Body of pancreas (tissue), 4 donors: ENCODE data around the gene FILIP1L. TPM values are rescaled to one million over a fixed set of nuclear protein-coding genes. Genes with fewer than 3 reads are reported as not detected.
A peak's percentile ranks its signal among the peaks of the same experiment; 100 is the strongest.

Experiments used
- ATAC-seq: fragments of 150-250 bp; one replicate; pipeline ENCODE4 v1.9.1; 2016
- DNase-seq, 4 donors: peaks; one replicate each; pipeline ENCODE4 v3.0.0-alpha.2; 2019
- H3K27ac ChIP-seq, 4 donors: fragments of 200-600 bp; sonication (generic); 1 replicate in 3 of 4; 2 replicates in 1 of 4; pipeline versions ENCODE4 v1.5.1 to v1.6.1; 2016 to 2019; ENCODE audit warnings: mild to moderate bottlenecking in 1 of 4, mixed read lengths in 1 of 4, moderate library complexity in 1 of 4
- H3K27me3 ChIP-seq, 2 donors: fragments of 200-600 bp; sonication (generic); one replicate each; pipeline ENCODE4 v1.6.0; 2016; ENCODE audit warnings: mild to moderate bottlenecking in 1 of 2
- H3K36me3 ChIP-seq, 2 donors: fragments of 200-600 bp; sonication (generic); replicated peaks in 1 of 2; 2 replicates each; pipeline ENCODE4 v1.5.1; 2016; ENCODE audit warnings: low read depth in 2 of 2; ENCODE audit not compliant: insufficient read depth in 1 of 2
- H3K4me1 ChIP-seq: fragments of 200-600 bp; sonication (generic); one replicate; pipeline ENCODE4 v1.6.0; 2016
- H3K4me3 ChIP-seq, 2 donors: fragments of 200-600 bp; sonication (generic); 1 replicate in 1 of 2; 2 replicates in 1 of 2; pipeline ENCODE4 v1.5.1; 2016 to 2019
- H3K9me3 ChIP-seq, 3 donors: fragments of 200-600 bp; sonication (generic); 1 replicate in 2 of 3; 2 replicates in 1 of 3; pipeline ENCODE4 v1.5.1; 2016
- POLR2A ChIP-seq, 3 donors: fragments of 450-650 bp; IDR thresholded peaks; one replicate each; pipeline ENCODE4 v1.6.1; 2016; ENCODE audit warnings: antibody characterized with exemption in 3 of 3, mild to moderate bottlenecking in 2 of 3
- WGBS, 2 donors: methylation state at CpG; one replicate each; pipeline ENCODE4 v1.1.5; 2017; 5-methylcytosine and 5-hydroxymethylcytosine counted together
- intact Hi-C: fragments of 100-400 bp; cut with DNase I; formaldehyde crosslinking; loops from one replicate; pipeline ENCODE4 v1.15.1; 2023
- total RNA-seq, 2 donors: library from RNA; depleted of rRNA; stranded (reverse); fragments of >200 nt; gene quantifications; one replicate each; pipeline ENCODE4 v1.1.0, GENCODE V29; 2016
- TF ChIP-seq, protein P1 (sequence below), 7 experiments: fragments of 450-650 bp in 4 of 7; fragments of 200-600 bp in 3 of 7; sonication (generic) in 3 of 7; IDR thresholded peaks; one replicate each; pipeline ENCODE4 v1.5.1; 2016 to 2019; ENCODE audit warnings: antibody characterized with exemption in 7 of 7

Gene FILIP1L
- total RNA-seq, 2 donors from 2014 or later: 27.8 to 47.8 TPM

DNA sequence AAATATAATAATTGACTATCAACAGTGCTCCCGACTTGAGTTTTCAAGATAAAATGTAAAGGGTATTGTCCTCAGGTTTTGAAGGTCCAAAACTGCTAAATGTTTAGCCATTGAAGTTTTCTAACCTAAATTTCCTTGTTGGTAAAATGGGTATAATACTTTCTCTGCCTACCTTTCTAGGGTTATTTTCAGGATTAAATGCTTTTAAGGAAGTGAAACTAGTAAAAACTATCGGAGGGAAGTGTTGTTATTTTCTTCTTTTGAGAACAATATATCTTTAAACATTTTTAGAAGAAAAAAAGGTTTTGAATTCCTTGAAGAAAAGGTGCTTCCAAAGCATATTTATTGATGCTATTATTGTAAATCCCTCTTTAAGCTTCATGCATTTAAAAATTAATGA lies 67.3 kb downstream of the FILIP1L start:
- DNase-seq: no peak

DNA sequence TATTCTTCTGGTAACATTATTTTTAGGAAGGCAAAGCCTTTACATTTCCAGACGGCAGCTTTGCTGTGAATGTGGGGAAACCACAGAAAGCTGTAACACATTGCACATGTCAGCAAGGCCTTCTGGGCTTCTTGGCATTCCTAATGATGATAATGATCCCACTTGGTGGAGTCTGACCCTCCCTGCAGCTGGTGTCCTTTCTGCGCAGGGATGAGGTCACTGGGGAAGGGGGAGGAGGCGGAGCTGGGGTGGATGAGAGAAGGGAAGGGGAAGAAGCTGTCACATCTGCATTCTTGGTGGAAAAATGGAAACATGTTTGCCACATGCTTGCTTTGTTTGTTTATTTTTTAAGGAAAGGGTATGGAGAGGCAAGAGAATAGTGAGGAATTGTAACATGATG lies 68.6 kb downstream of the FILIP1L start:
- intact Hi-C loops: no loop called here
- peak overlapping the region in 2 of 4 donors; percentile 13 to 81 for H3K27ac ChIP-seq
- peaks cover 35% of the 10 kb centered on the region for H3K4me1 ChIP-seq

More for the DNA sequence above, 67.3 kb downstream of the FILIP1L start:
- whole genome bisulfite sequencing, 2 donors: 29 to 42% methylated on average over 2 of the region's 2 CpGs
- Histone ChIP-seq H3K27me3 (no peaks in the 10 kb centered on the region), H3K4me1 (peaks cover 30% of the 10 kb centered on the region), H3K27ac (peak overlapping the region in 3 of 4 donors; percentile 58 to 81 (median 66)), H3K9me3 (no peaks in the 10 kb centered on the region), H3K4me3 (no peak overlapping the region), H3K36me3 (no peaks in the 10 kb centered on the region)
- intact Hi-C loops: no loop called here
- ATAC-seq: no peak
- no peak for TF ChIP-seq POLR2A (IDR thresholded peaks at IDR 0.05)
- TF ChIP-seq, protein P1, sequence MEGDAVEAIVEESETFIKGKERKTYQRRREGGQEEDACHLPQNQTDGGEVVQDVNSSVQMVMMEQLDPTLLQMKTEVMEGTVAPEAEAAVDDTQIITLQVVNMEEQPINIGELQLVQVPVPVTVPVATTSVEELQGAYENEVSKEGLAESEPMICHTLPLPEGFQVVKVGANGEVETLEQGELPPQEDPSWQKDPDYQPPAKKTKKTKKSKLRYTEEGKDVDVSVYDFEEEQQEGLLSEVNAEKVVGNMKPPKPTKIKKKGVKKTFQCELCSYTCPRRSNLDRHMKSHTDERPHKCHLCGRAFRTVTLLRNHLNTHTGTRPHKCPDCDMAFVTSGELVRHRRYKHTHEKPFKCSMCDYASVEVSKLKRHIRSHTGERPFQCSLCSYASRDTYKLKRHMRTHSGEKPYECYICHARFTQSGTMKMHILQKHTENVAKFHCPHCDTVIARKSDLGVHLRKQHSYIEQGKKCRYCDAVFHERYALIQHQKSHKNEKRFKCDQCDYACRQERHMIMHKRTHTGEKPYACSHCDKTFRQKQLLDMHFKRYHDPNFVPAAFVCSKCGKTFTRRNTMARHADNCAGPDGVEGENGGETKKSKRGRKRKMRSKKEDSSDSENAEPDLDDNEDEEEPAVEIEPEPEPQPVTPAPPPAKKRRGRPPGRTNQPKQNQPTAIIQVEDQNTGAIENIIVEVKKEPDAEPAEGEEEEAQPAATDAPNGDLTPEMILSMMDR (IDR thresholded peaks at IDR 0.05): no peak

DNA sequence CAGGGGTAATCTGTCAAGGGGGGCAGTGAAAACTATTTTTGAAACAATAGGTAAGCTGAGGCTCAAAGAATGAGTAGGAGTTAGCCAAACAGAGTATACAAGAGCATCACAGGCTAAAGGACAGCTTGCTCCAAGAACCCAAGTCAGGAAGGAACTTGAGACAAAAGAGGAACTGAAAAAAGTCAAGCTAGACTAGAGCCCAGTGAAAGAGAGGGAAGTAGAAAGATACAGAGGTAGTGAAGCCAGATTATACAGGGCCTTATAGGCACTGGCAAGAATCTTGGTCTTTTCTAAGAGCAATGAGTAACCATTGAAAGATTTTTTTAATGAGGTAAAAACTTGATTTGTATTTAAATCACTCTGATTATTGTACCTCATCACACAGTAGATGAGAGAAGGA lies 69.9 kb downstream of the FILIP1L start:
- no peaks in the 10 kb centered on the region for H3K27me3 ChIP-seq
- H3K36me3 ChIP-seq: no peaks in the 10 kb centered on the region
- H3K4me1 ChIP-seq: peaks cover 45% of the 10 kb centered on the region
- peak overlapping the region in 1 of 4 donors; percentile 76 for H3K27ac ChIP-seq
- no peak for TF ChIP-seq POLR2A (IDR thresholded peaks at IDR 0.05)
- TF ChIP-seq, protein P1 (IDR thresholded peaks at IDR 0.05): no peak
- DNase-seq (no peak), ATAC-seq (no peak)
- intact Hi-C loops: no loop called here
- no peak overlapping the region for H3K4me3 ChIP-seq
- no peaks in the 10 kb centered on the region for H3K9me3 ChIP-seq

More for the DNA sequence above, 68.6 kb downstream of the FILIP1L start:
- no peak overlapping the region for H3K4me3 ChIP-seq
- no peaks in the 10 kb centered on the region for H3K36me3 ChIP-seq
- DNase-seq (peak in 2 of 4 donors; percentile 17 to 43), ATAC-seq (no peak)
- TF ChIP-seq, protein P1 (IDR thresholded peaks at IDR 0.05): no peak
- no peak for TF ChIP-seq POLR2A (IDR thresholded peaks at IDR 0.05)
- 74 to 76% methylated on average over 3 of the region's 3 CpGs for whole genome bisulfite sequencing, 2 donors
- no peaks in the 10 kb centered on the region for H3K27me3 ChIP-seq
- no peaks in the 10 kb centered on the region for H3K9me3 ChIP-seq

DNA sequence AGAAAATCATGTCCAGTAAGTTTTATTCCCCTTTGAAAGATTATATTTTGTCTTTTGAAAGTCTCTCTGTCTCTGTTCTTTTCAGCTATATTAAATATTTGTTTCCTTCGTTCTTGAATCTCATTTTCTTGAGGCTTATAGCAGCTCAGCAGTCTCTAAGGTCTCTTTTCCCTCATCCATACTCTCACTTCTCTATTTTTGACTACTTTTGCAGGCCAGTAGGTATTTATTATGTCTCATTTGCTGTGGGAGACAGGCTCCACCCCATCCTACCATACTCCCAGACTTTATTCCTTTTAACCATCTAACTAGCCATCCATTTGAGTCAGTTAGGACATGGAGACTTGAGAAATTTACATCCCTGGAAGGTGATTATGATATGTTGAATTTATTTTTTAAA lies 71.0 kb downstream of the FILIP1L start:
- intact Hi-C loops: no loop called here
- Histone ChIP-seq H3K4me1 (peaks cover 55% of the 10 kb centered on the region), H3K9me3 (no peaks in the 10 kb centered on the region), H3K27me3 (no peaks in the 10 kb centered on the region), H3K4me3 (no peak overlapping the region), H3K27ac (peak overlapping the region in 3 of 4 donors; percentile 73 to 81 (median 76)), H3K36me3 (no peaks in the 10 kb centered on the region)
- DNase-seq (no peak), ATAC-seq (no peak)
- WGBS, 2 donors: 81 to 82% methylated on average over 1 of the region's 1 CpG
- TF ChIP-seq, protein P1 (IDR thresholded peaks at IDR 0.05): no peak
- no peak for TF ChIP-seq POLR2A (IDR thresholded peaks at IDR 0.05)
